Hypothalamus (tissue), 51 donors: Measurements from ENCODE around the gene PNPLA7.

Experiments used
- DNase-seq, 51 donors: peaks; one replicate each; lab custom pipeline; 2025; lab: John Stamatoyannopoulos, UW

PNPLA7 gene

GRCh38 chr9:137464291-137464999 is 85.8 kb downstream of the PNPLA7 start:
- no peak for DNase-seq

- no peak for DNase-seq
Measured at GRCh38 chr9:137463931-137464290, 86.3 kb downstream of the PNPLA7 start.

GRCh38 chr9:137462986-137463930 is 86.9 kb downstream of the PNPLA7 start:
- no peak for DNase-seq

GRCh38 chr9:137462396-137462985 is 87.7 kb downstream of the PNPLA7 start:
- no peak for DNase-seq

- DNase-seq: no peak
Measured at GRCh38 chr9:137461663-137462395, 88.4 kb downstream of the PNPLA7 start.

GRCh38 chr9:137461316-137461662 is 88.9 kb downstream of the PNPLA7 start:
- no peak for DNase-seq

- DNase-seq: no peak
Measured at GRCh38 chr9:137460363-137461315, 89.6 kb downstream of the PNPLA7 start.

- DNase-seq: no peak
Measured at GRCh38 chr9:137459601-137460362, 90.4 kb downstream of the PNPLA7 start.

GRCh38 chr9:137459152-137459600 is 91.0 kb downstream of the PNPLA7 start, which contains the start of gene NSMF:
Gene NSMF, minus strand, starts transcription at chr9:137459334. Its CDS starts 232 bp downstream, at chr9:137459102.
- peak in 49 of 51 donors; percentile 23 to 98 (median 90) for DNase-seq

- peak in 42 of 51 donors; percentile 13 to 87 (median 69) for DNase-seq
Measured at GRCh38 chr9:137458194-137459151, 91.7 kb downstream of the PNPLA7 start.

GRCh38 chr9:137457406-137458193 is 92.6 kb downstream of the PNPLA7 start:
- DNase-seq: peak in 8 of 51 donors; percentile 28 to 48 (median 38)

- no peak for DNase-seq
Measured at GRCh38 chr9:137456864-137457405, 93.3 kb downstream of the PNPLA7 start.

- DNase-seq: peak in 1 of 51 donors; percentile 28
Measured at GRCh38 chr9:137456061-137456863, 93.9 kb downstream of the PNPLA7 start.

GRCh38 chr9:137455359-137455991 is 94.7 kb downstream of the PNPLA7 start:
- no peak for DNase-seq
